ENCODE results near the gene PARD3B. TPM values are rescaled to one million over a fixed set of nuclear protein-coding genes. Genes with fewer than 3 reads are reported as not detected.

PARD3B gene
- total RNA-seq, 2 experiments from 2014 or later = 0.46 TPM; not detected in 1

DNA sequence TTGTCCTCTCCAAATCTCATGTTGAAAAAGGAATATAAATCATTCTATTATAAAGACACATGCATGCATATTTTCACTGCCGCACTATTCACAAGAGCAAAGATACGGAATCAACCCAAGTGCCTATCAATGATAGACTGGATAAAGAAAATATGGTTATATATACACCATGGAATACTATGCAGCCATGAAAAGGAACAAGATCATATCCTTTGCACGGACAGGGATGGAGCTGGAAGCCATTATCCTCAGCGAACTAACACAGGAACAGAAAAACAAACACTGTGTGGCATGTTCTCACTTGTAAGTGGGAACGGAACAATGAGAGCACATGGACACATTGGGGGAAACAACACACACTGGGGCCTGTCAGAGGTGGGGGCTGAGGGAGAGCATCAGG is 28.1 kb upstream of the PARD3B start:
- no peaks in the 10 kb centered on the region for H3K4me1 Mint-ChIP-seq
- H3K27me3 Mint-ChIP-seq = peaks cover 14% of the 10 kb centered on the region
- H3K9me3 Mint-ChIP-seq (ENCODE audit: low read depth) = peaks cover 2% of the 10 kb centered on the region
- ChIA-PET CTCF (no interaction called here), POLR2A (no interaction called here)
- ATAC-seq (no peak), DNase-seq (no peak)
- no peak overlapping the region for H3K4me3 Mint-ChIP-seq
- H3K36me3 Mint-ChIP-seq (ENCODE audit: low read depth) = no peaks in the 10 kb centered on the region
- intact Hi-C loops (cut with DNase I, micrococcal nuclease) = no loop called here
- no peak overlapping the region for H3K27ac Mint-ChIP-seq

DNA sequence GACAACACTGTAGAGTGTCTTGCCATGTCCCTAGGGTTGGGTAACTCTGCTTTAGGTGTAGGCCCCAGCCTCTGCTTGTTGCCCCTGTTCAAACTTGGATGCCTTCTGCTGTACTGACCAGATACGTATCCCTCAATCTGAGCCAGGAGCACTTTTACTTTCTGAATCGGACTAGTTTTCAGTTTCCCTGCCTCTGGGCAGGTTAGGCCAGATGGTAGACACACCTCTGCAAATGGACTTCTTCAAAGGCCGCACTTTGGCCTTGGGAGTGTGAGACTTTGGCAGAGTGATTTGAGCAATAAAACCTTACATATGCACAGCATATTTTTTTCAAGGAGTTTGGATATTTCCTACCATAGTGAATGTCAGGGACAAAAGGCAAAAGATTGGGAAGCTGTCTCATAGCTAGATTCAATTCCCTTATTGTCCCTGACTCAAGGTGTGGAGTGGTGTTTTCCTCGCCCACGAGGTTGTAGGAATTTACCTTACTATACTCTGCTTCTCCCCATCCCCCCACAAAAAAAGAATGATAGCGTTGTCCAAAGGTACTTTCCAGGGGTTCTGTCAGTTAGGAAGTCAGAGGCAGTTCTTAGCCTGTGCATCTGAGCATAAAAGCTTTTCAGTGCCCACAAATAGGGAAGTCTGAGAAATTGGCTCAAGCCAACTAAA is 15.3 kb upstream of the PARD3B start:
- Mint-ChIP-seq H3K4me3 (no peak overlapping the region), H3K4me1 (no peaks in the 10 kb centered on the region), H3K27ac (no peak overlapping the region), H3K36me3 (ENCODE audit: low read depth) (no peaks in the 10 kb centered on the region), H3K9me3 (ENCODE audit: low read depth) (no peaks in the 10 kb centered on the region), H3K27me3 (peaks cover 3% of the 10 kb centered on the region)
- intact Hi-C loops (cut with DNase I, micrococcal nuclease) = no loop called here
- POLR2A ChIA-PET = no interaction called here
- ATAC-seq = no peak
- CTCF ChIA-PET = no interaction called here
- no peak for DNase-seq

DNA sequence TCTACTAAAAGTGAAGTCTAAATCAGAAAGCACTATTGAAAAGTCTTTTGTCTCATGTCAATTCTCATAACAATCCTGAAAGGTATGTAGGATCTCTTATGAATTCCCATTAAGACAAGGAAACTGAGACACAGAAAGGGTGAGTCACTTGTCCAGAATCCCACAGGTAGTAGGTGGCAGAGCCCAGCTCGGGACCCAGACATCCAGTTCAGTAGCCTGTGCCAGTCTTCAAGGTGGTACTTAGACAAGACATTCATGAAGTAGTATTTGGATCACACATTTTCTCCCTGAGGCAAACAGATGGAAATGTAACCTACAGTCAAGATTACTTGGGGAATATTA is 14.8 kb upstream of the PARD3B start:
- no peak overlapping the region for H3K4me3 Mint-ChIP-seq
- ChIA-PET CTCF (interaction anchor here (0.6 kb wide), 1 partner anchor 1873 kb away, joined by 3 read pairs; no protein-coding TSS in a partner anchor), POLR2A (interaction anchor here (0.6 kb wide), 1 partner anchor 1289 kb away, joined by 3 read pairs; no protein-coding TSS in a partner anchor)
- intact Hi-C loops (cut with DNase I, micrococcal nuclease) = no loop called here
- H3K9me3 Mint-ChIP-seq (ENCODE audit: low read depth) = no peaks in the 10 kb centered on the region
- H3K4me1 Mint-ChIP-seq = no peaks in the 10 kb centered on the region
- DNase-seq (no peak), ATAC-seq (no peak)
- no peak overlapping the region for H3K27ac Mint-ChIP-seq
- H3K36me3 Mint-ChIP-seq (ENCODE audit: low read depth) = no peaks in the 10 kb centered on the region
- peaks cover 3% of the 10 kb centered on the region for H3K27me3 Mint-ChIP-seq

DNA sequence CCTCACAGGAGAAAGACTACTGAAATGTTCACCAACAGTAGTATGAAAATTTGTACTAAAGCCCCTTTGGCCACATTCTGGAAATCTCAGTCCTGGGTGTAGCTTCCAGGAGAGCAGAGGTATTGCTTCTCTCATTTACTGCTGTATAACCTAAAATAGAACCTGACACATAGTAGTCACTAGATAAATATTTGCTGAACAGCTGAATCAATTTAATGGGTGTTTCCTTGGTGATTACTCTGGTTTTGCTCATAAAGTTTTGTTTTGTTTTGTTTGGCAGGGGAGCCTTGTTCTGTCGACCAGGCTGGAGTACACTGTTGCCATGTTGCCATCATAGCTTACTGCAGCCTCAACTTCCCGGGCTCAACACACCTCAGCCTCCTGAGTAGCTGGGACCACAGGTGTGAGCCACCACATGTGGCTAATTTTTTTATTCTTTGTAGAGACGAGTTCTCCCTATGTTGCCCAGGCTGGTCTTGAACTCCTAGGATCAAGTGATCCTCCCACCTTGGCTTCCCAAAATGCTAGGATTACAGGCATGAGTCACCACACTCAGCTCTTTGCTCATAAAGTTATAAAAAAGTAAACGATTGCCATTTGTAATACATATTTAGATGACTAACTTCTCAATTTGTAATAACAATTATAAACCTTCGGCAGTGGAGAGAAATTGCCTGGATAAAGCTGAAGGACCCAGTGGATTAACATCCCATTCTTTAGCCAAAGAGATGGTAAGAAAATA is 11.5 kb upstream of the PARD3B start:
- Mint-ChIP-seq H3K9me3 (ENCODE audit: low read depth) (no peaks in the 10 kb centered on the region), H3K4me1 (no peaks in the 10 kb centered on the region), H3K27ac (no peak overlapping the region), H3K4me3 (no peak overlapping the region), H3K27me3 (peaks cover 3% of the 10 kb centered on the region), H3K36me3 (ENCODE audit: low read depth) (no peaks in the 10 kb centered on the region)
- ChIA-PET CTCF (no interaction called here), POLR2A (no interaction called here)
- DNase-seq (no peak), ATAC-seq (no peak)
- intact Hi-C loops (cut with DNase I, micrococcal nuclease) = no loop called here

DNA sequence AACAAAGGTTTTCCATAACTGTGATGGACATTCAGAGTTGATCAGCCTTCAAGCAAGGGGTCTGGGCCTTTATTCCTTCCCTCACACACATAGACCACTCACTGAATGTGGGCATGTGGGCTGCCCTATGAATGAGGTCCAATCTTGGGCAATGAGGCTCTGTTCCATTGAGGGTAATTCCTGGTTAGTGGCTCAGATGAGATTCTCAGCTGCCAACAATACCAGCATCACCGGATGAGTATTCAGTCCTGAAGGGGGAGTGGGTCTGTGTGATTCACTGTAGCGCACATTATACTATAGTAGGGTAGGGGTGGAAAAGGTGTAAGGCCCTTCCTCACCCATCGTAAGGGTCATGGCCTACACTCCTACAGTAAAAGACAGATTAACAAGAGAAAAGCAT is 9.9 kb upstream of the PARD3B start:
- no peak for ATAC-seq
- ChIA-PET CTCF (no interaction called here), POLR2A (no interaction called here)
- H3K27me3 Mint-ChIP-seq = peaks cover 3% of the 10 kb centered on the region
- no peak overlapping the region for H3K27ac Mint-ChIP-seq
- no peaks in the 10 kb centered on the region for H3K4me1 Mint-ChIP-seq
- no peak for DNase-seq
- intact Hi-C loops (cut with DNase I, micrococcal nuclease) = no loop called here
- no peaks in the 10 kb centered on the region for H3K9me3 Mint-ChIP-seq (ENCODE audit: low read depth)
- no peaks in the 10 kb centered on the region for H3K36me3 Mint-ChIP-seq (ENCODE audit: low read depth)
- H3K4me3 Mint-ChIP-seq = no peak overlapping the region

DNA sequence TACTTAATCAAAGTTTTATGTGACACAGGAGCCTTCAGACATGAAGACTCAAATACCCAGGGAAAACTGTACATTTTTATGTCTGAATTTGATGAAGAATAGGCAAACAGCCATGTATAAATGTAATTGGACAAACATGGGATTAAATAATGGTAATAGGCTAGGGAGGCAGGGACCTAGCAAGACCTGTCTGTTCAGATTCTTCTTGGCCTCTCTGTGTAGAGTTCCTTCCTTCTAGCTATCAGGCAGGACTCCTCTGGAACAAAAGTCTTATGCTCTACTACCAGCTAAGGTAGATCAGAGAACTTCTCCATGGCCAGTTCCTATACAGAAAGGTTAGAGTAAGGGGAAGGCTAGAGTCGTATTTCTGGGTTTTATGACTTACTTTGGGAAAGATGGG is 9.5 kb upstream of the PARD3B start:
- ChIA-PET CTCF (no interaction called here), POLR2A (no interaction called here)
- intact Hi-C loops (cut with DNase I, micrococcal nuclease) = no loop called here

DNA sequence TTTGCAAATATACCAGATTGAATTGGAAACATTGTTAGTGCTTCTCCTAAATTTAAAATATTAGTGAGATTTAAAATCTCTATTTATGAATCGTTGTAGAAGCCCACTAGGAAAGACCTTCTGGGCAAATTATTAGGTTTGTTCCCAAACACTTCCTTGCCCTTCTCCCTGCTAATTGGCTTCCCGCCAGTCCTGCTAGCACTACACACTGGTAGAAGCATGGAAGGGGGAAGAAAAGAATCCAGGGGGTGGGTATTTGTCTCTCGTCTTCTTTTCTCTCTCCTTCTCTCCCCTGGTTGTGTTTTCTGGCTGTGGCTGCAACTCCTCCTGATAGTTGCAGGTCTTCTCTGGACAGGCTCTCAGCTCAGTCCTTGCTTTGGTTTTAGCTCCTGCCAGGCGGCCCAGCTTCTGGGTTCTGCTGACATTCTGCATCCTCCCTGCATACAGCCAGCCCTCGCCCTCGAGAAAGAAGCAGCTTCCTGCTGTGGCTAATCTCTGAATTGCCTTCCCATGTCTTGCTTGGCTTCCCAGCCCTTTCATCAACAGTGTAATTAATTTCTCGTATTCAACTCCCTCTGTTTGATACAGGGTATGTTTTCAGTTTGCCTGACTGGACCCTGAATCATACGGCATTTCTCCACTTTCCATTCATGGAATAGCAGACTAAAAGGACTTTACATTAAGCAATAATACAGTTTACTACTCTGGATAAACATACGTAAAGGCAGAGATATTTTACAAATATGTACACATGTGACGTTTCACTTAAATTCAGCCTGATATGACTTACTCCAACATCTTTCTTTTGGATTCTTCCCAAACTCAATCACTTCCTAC is 6.9 kb upstream of the PARD3B start:
- DNase-seq (no peak), ATAC-seq (no peak)
- H3K36me3 Mint-ChIP-seq (ENCODE audit: low read depth) = no peaks in the 10 kb centered on the region
- H3K4me3 Mint-ChIP-seq = no peak overlapping the region
- H3K27ac Mint-ChIP-seq = no peak overlapping the region
- no peaks in the 10 kb centered on the region for H3K4me1 Mint-ChIP-seq
- POLR2A ChIA-PET = no interaction called here
- peaks cover 9% of the 10 kb centered on the region for H3K27me3 Mint-ChIP-seq
- intact Hi-C loops (cut with DNase I, micrococcal nuclease) = no loop called here
- H3K9me3 Mint-ChIP-seq (ENCODE audit: low read depth) = no peaks in the 10 kb centered on the region
- CTCF ChIA-PET = interaction anchor here (0.6 kb wide), 1 partner anchor 130 kb away, joined by 3 read pairs; no protein-coding TSS in a partner anchor

More for the DNA sequence above, 9.5 kb upstream of the PARD3B start:
- ATAC-seq = no peak
- Mint-ChIP-seq H3K4me3 (no peak overlapping the region), H3K27ac (no peak overlapping the region), H3K4me1 (no peaks in the 10 kb centered on the region), H3K9me3 (ENCODE audit: low read depth) (no peaks in the 10 kb centered on the region), H3K36me3 (ENCODE audit: low read depth) (no peaks in the 10 kb centered on the region), H3K27me3 (peaks cover 3% of the 10 kb centered on the region)
- no peak for DNase-seq

DNA sequence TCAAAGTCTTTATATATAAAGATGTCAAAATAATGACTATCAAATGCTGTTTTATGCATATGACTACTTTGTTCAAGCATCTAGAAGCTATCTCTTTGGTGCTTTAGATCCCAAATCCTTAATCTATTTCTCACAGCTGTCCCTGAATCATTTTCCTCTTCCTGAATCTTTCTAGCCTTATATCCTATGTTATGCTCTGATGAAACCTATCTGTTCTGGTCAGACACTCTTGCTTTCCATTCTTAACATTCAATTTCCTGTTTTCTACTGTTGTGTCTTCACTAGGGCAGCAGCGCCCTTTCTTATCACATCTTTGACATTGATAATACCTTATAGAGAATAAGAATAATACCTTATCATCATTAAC is 6.3 kb upstream of the PARD3B start:
- DNase-seq = no peak
- no peak for ATAC-seq
- intact Hi-C loops (cut with DNase I, micrococcal nuclease) = no loop called here
- ChIA-PET POLR2A (no interaction called here), CTCF (no interaction called here)
- Mint-ChIP-seq H3K27me3 (peaks cover 16% of the 10 kb centered on the region), H3K4me3 (no peak overlapping the region), H3K36me3 (ENCODE audit: low read depth) (no peaks in the 10 kb centered on the region), H3K27ac (no peak overlapping the region), H3K4me1 (no peaks in the 10 kb centered on the region), H3K9me3 (ENCODE audit: low read depth) (no peaks in the 10 kb centered on the region)

DNA sequence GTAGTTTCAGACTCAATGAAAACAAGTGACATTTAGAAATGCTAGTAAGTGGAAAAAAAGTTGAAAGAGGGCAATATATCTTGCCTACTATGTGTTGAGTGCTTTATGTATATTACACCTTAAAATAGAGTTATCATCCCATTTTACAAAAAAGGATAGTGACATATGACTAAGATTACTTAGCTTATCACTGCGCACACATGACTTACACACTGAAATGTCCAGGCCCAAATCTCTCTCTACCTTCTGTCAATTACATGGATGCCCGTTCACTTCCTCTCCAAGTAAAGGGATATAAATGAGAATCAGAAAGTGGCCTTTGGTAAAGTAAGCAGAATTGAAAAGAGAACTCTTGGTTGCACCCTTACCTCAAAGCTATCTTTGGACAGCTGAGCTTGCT is 3.6 kb upstream of the PARD3B start:
- Mint-ChIP-seq H3K27ac (no peak overlapping the region), H3K9me3 (ENCODE audit: low read depth) (no peaks in the 10 kb centered on the region), H3K4me3 (no peak overlapping the region), H3K36me3 (ENCODE audit: low read depth) (no peaks in the 10 kb centered on the region), H3K4me1 (peaks cover 9% of the 10 kb centered on the region), H3K27me3 (peaks cover 32% of the 10 kb centered on the region)
- intact Hi-C loops (cut with DNase I, micrococcal nuclease) = no loop called here
- ChIA-PET POLR2A (interaction anchor here (0.6 kb wide), 2 partner anchors 1220 to 1244 kb away, joined by 3 read pairs; no protein-coding TSS in a partner anchor), CTCF (interaction anchor here (0.5 to 0.7 kb wide), 2 partner anchors 37 to 364 kb away, joined by 3 read pairs; no protein-coding TSS in a partner anchor)
- DNase-seq (no peak), ATAC-seq (no peak)

DNA sequence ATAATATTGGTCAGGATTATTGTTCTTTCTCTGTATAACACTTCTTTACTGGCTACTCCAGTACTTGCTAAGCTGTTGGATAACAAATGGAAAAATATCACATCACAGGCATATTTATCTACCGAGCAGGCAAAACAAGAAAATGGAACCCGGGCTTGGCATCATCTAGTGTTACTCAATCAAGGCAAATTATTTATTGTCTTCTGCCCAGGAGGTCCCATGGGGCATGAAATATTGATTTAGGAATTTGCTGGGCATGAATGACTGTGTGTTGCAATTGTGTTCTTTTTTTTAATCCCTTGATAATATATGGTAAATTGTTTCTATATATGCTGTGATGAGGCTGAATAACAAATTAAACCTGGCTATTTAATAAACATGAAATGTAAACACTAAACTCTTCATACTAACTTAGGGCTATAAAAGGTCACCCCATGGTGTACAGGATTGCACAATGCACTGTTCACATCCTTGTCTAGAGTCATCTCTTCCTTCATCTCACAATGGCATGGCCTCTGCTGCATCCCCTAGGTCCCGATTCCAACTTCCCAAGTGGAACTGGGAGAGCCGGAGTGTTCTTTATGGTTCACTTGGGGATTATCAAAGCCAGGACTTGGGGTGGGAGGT is 2.2 kb upstream of the PARD3B start:
- Mint-ChIP-seq H3K27me3 (peaks cover 34% of the 10 kb centered on the region), H3K4me1 (peaks cover 9% of the 10 kb centered on the region), H3K27ac (no peak overlapping the region), H3K9me3 (ENCODE audit: low read depth) (no peaks in the 10 kb centered on the region), H3K4me3 (no peak overlapping the region), H3K36me3 (ENCODE audit: low read depth) (no peaks in the 10 kb centered on the region)
- DNase-seq (no peak), ATAC-seq (no peak)
- ChIA-PET CTCF (interaction anchor here (0.9 kb wide), 1 partner anchor 19 kb away, joined by 3 read pairs; no protein-coding TSS in a partner anchor), POLR2A (no interaction called here)
- intact Hi-C loops (cut with DNase I, micrococcal nuclease) = no loop called here

DNA sequence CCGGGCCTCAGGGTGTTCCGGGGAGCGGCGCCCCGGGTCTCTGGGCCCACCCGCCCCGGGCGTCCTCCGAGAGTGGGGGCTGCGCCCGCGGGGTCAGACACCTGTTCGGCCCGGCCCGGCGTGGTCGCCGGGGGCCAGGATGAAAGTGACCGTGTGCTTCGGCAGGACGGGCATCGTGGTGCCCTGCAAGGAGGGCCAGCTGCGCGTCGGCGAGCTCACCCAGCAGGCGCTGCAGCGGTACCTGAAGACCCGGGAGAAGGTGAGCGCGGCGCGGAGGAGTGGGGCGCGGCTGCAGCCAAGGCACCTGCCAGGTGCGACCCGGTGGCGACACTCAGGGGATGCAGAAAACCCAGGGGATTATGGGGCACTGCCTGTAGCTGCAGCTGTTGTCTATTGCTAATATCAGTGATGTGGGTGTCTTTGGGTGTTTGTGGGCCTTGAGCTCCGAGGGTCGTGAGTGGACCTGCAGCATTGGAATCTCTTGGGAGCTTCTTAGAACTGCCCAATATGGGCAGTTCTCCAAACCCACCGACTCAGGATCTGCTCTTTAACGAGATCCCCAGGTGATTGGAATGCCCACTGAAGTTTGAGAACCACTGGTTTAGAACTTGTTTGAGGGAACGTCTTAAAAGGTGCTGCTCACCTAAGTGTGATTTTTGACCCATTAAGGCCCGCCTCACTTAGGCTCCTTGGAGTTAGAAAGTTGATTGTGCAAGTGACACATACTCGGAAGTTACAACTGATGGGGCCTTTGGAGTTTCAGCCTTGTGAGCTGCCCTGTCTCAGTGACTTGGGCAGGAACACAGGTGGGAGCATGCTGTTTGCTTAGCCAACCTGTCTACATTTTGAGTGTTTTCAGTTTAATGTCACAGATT is 823 bp downstream of the PARD3B start:
- H3K36me3 Mint-ChIP-seq (ENCODE audit: low read depth) = no peaks in the 10 kb centered on the region
- H3K4me3 Mint-ChIP-seq = peak overlapping the region; percentile 61
- intact Hi-C loops (cut with DNase I, micrococcal nuclease) = no loop called here
- H3K9me3 Mint-ChIP-seq (ENCODE audit: low read depth) = no peaks in the 10 kb centered on the region
- DNase-seq = peak; percentile 12
- H3K27me3 Mint-ChIP-seq = peaks cover 40% of the 10 kb centered on the region
- CTCF ChIA-PET = interaction anchor here (0.7 kb wide), 1 partner anchor 1555 kb away, joined by 3 read pairs; no protein-coding TSS in a partner anchor
- peaks cover 9% of the 10 kb centered on the region for H3K4me1 Mint-ChIP-seq
- POLR2A ChIA-PET = no interaction called here
- no peak overlapping the region for H3K27ac Mint-ChIP-seq
- peak; percentile 21 for ATAC-seq

Measured in activated CD4-positive, alpha-beta T cell treated with anti-CD3 and anti-CD28 coated beads for 36 hours (primary cell).